Ishikawa (cell line): ENCODE results near the gene SELPLG.

Experiments used
- CEBPB ChIP-seq: IDR thresholded peaks from 2 replicates; pipeline ENCODE4 v1.6.1; 2012
- CREB1 ChIP-seq: IDR thresholded peaks from 2 replicates; pipeline ENCODE4 v1.6.1; 2012; ENCODE audit warnings: low read depth
- EGR1 ChIP-seq: IDR thresholded peaks from 2 replicates; pipeline ENCODE4 v1.6.1; 2012
- EP300 ChIP-seq: IDR thresholded peaks from 2 replicates; pipeline ENCODE4 v1.6.1; 2012; ENCODE audit warnings: borderline replicate concordance
- FOXM1 ChIP-seq: IDR thresholded peaks from 2 replicates; pipeline ENCODE4 v1.6.1; 2012; ENCODE audit warnings: low read depth, borderline replicate concordance
- MAX ChIP-seq: IDR thresholded peaks from 2 replicates; pipeline ENCODE4 v1.6.1; 2012
- NFIC ChIP-seq: IDR thresholded peaks from 2 replicates; pipeline ENCODE4 v1.6.1; 2012
- RAD21 ChIP-seq: IDR thresholded peaks from 2 replicates; pipeline ENCODE4 v1.6.1; 2012; ENCODE audit warnings: low read depth
- REST ChIP-seq: IDR thresholded peaks from 2 replicates; pipeline ENCODE4 v1.6.1; 2012; ENCODE audit warnings: low read depth, mild to moderate bottlenecking
- TAF1 ChIP-seq: IDR thresholded peaks from 2 replicates; pipeline ENCODE4 v1.6.1; 2012; ENCODE audit warnings: low read depth, mild to moderate bottlenecking
- TCF12 ChIP-seq: IDR thresholded peaks from 2 replicates; pipeline ENCODE4 v1.6.1; 2012; ENCODE audit warnings: low read depth
- TEAD4 ChIP-seq: IDR thresholded peaks from 2 replicates; pipeline ENCODE4 v1.6.1; 2012
- YY1 ChIP-seq: IDR thresholded peaks from 2 replicates; pipeline ENCODE4 v1.6.1; 2012; ENCODE audit warnings: low read depth
- TF ChIP-seq, protein P1 (sequence below): IDR thresholded peaks from 2 replicates; pipeline ENCODE4 v1.6.1; 2012

DNA sequence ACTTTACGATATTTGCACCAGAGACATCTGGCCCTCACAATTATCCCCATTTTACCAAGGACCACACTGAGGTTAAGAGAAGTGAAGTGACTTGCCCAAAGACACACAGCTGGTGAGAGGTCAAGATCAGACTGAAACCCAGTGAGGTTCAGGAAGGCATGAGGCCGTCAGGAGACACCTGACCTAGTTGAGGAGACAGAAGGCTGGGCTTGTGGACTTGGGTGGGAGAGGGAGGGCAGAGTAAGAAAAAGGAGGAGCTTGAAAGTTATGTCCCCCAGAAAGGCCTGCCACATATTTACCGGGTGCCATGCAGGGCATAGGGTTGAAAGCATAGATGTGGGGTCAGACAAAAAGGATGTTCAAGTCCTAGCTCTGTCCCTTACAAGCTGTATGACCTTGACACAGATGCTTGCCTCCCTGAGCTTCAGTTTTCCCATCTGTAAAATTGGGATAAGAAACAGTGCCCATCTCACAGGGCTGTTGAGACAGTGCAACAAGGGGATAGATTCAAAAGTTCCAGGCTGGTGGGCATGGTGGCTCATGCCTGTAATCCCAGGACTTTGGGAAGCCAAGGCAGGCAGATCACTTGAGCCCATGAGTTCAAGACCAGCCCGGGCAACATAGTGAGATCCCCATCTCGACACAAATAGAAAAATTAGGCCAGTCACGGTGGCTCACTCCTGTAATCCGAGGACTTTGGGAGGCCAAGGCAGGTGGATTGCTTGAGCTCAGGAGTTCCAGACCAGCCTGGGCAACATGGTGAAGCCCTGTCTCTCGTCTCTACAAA lies 6.4 kb downstream of the SELPLG start:
- no peak for TF ChIP-seq EP300
- TF ChIP-seq MAX, result no peak
- TF ChIP-seq NFIC, result no peak
- no peak for TF ChIP-seq YY1
- TF ChIP-seq, protein P1, sequence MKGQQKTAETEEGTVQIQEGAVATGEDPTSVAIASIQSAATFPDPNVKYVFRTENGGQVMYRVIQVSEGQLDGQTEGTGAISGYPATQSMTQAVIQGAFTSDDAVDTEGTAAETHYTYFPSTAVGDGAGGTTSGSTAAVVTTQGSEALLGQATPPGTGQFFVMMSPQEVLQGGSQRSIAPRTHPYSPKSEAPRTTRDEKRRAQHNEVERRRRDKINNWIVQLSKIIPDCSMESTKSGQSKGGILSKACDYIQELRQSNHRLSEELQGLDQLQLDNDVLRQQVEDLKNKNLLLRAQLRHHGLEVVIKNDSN, result no peak
- TF ChIP-seq RAD21, result no peak
- no peak for TF ChIP-seq FOXM1
- TF ChIP-seq CEBPB, result no peak
- TF ChIP-seq TAF1, result no peak
- TF ChIP-seq REST, result no peak
- no peak for TF ChIP-seq CREB1
- TF ChIP-seq TEAD4, result no peak
- TF ChIP-seq EGR1, result no peak
- no peak for TF ChIP-seq TCF12
